Stimulated activated memory B cell treated with anti-CD40 and anti-IgM and Interleukin-4, amounts not matched to agents 10 μg/mL and 1 μg/mL and 100 μg/mL, for 72 hours (primary cell): ENCODE measurements around the gene LDB3.

Experiments used
- ATAC-seq: fragments of 150-1000 bp; cut with Tn5 transposase; 2 replicates; pipeline ENCODE4 v1.10.0; 2021
- H3K27ac Mint-ChIP-seq: one replicate; pipeline ENCODE4 v1.8.0; 2022; ENCODE audit warnings: mild to moderate bottlenecking, mixed read lengths
- H3K27me3 Mint-ChIP-seq: one replicate; pipeline ENCODE4 v1.8.0; 2022; ENCODE audit warnings: mixed read lengths
- H3K36me3 Mint-ChIP-seq: one replicate; pipeline ENCODE4 v1.8.0; 2022; ENCODE audit warnings: mixed read lengths
- H3K4me1 Mint-ChIP-seq: one replicate; pipeline ENCODE4 v1.8.0; 2022; ENCODE audit warnings: mixed read lengths
- H3K4me3 Mint-ChIP-seq: one replicate; pipeline ENCODE4 v1.8.0; 2022; ENCODE audit warnings: mild to moderate bottlenecking, moderate library complexity, mixed read lengths
- H3K9me3 Mint-ChIP-seq: one replicate; pipeline ENCODE4 v1.8.0; 2022; ENCODE audit warnings: mixed read lengths

Gene LDB3

GRCh38 chr10:86755740-86756510 lies 87.6 kb downstream of the LDB3 start:
- no peaks in the 10 kb centered on the region for H3K9me3 Mint-ChIP-seq
- H3K4me3 Mint-ChIP-seq, result peak overlapping the region; percentile 89
- no peaks in the 10 kb centered on the region for H3K36me3 Mint-ChIP-seq
- peak overlapping the region; percentile 90 for H3K27ac Mint-ChIP-seq
- H3K27me3 Mint-ChIP-seq, result no peaks in the 10 kb centered on the region
- H3K4me1 Mint-ChIP-seq, result peaks cover 53% of the 10 kb centered on the region
- ATAC-seq, result peak; percentile 96

DNA sequence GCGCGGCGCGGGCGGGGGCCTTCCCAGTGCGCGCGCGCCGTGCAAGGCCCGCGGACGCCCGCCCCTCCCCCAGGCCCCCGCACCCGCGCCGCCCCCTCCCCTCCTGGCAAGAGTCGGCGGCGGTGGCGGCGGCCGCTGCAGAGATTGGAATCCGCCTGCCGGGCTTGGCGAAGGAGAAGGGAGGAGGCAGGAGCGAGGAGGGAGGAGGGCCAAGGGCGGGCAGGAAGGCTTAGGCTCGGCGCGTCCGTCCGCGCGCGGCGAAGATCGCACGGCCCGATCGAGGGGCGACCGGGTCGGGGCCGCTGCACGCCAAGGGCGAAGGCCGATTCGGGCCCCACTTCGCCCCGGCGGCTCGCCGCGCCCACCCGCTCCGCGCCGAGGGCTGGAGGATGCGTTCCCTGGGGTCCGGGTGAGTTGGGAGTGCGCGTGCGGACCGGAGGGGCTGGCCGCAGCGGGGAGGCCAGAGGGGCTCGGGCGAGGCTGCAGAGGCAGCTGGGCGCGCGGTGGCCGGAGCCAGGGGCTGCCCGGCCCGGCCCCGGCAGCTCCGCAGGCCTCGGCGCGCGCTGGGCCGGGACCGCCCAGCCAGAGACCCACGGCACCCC lies 88.3 kb downstream of the LDB3 start, which contains the start of gene BMPR1A:
Gene BMPR1A (plus strand): TSS at position 109 of the 602 bp plus-strand sequence. CDS start 119,400 bp downstream, outside the sequence.
- no peaks in the 10 kb centered on the region for H3K36me3 Mint-ChIP-seq
- peak within 1 kb of the TSS; percentile 89 for H3K4me3 Mint-ChIP-seq
- H3K4me1 Mint-ChIP-seq, result peaks cover 60% of the 10 kb centered on the region
- ATAC-seq, result peak; percentile 68
- no peaks in the 10 kb centered on the region for H3K27me3 Mint-ChIP-seq
- H3K9me3 Mint-ChIP-seq, result no peaks in the 10 kb centered on the region
- peak within 1 kb of the TSS; percentile 90 for H3K27ac Mint-ChIP-seq

DNA sequence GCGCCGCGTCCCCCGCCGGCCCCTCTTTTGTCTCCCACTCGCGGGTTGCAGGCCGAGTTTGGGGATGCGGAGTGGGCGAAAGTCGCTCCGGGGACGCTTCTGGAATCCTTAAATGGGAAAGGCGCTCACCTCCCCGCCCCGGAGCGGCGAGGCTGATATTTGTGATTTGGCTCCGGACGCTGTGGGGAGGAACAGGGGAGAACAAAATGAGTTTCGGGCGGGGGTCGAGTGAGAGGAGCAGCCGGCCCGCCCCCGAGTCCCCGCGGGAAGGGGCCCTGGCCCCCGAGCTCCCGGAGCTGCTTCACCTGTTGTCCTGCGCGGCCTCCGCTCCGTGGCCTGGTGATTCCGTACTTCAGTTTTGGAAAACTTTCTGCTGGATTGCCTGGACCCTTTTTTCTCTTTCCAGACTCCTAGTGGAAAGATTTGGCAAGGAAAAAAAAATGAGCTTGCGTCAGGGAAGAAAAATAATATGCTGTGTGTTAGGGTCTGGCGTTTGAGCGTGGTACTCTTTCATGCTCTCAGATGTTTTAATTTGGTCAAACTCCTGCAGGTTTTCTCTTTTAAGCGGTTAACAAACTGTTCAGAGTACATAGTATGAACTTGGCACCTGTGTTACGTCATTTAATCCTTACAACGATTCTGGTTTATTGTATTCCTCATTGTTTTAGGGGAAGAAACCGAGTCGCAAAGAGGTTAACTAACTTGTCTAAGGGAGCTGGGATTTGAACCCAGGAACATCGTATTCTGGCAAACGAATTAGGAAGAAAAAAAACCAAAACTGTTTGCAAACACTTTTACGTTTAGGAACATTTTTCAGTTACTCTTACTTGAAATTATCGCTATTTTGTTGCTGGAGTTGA lies 89.0 kb downstream of the LDB3 start:
- H3K4me1 Mint-ChIP-seq, result peaks cover 57% of the 10 kb centered on the region
- H3K27me3 Mint-ChIP-seq, result no peaks in the 10 kb centered on the region
- H3K9me3 Mint-ChIP-seq, result no peaks in the 10 kb centered on the region
- peak overlapping the region; percentile 89 for H3K4me3 Mint-ChIP-seq
- no peak for ATAC-seq
- H3K36me3 Mint-ChIP-seq, result no peaks in the 10 kb centered on the region
- H3K27ac Mint-ChIP-seq, result peak overlapping the region; percentile 90

DNA sequence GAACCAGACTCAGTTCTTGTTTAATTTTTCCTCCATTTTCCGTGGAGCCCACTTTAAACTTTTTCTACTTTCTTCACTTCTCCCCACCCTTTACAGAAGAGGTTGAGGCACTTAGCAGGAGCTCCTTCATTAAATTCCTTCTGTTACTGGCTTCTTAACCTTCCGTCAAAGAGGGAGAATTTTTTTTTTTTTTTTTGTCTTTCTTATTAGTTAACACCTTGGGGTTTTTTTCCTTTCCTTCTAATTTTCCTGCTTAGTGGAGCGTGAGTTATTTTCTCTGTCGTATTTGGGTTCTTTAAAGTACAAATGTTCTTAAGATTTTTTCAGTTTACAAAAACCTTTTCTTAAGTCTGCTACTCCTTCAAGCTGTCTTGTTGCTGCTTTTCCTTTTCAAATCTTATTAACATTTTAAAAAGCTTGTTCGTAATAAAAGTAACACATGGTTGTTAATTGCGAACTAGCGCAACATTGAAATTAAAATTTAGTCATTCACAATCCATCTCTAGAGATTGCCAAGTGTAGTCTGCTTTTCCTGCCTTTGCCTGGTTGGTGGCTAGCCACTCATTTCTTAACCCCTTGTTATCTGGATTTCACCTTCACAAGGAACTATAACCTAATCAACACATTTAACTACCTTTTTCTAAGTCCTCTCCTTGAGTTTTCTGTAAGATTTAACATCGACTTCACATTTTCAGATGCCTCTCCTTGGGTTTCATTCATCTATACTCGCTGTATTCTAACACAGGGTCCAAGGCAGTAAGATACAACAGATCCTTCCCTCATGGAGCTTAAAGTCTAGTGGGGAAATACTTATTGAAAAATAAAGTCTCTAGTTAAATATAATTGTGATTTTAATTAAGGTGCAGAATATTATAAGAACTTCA lies 90.1 kb downstream of the LDB3 start:
- no peaks in the 10 kb centered on the region for H3K36me3 Mint-ChIP-seq
- no peak for ATAC-seq
- peaks cover 51% of the 10 kb centered on the region for H3K4me1 Mint-ChIP-seq
- no peaks in the 10 kb centered on the region for H3K9me3 Mint-ChIP-seq
- peak overlapping the region; percentile 89 for H3K4me3 Mint-ChIP-seq
- no peak overlapping the region for H3K27ac Mint-ChIP-seq
- H3K27me3 Mint-ChIP-seq, result no peaks in the 10 kb centered on the region

- no peaks in the 10 kb centered on the region for H3K9me3 Mint-ChIP-seq
Measured at GRCh38 chr10:86759073-86759672, 90.9 kb downstream of the LDB3 start.

DNA sequence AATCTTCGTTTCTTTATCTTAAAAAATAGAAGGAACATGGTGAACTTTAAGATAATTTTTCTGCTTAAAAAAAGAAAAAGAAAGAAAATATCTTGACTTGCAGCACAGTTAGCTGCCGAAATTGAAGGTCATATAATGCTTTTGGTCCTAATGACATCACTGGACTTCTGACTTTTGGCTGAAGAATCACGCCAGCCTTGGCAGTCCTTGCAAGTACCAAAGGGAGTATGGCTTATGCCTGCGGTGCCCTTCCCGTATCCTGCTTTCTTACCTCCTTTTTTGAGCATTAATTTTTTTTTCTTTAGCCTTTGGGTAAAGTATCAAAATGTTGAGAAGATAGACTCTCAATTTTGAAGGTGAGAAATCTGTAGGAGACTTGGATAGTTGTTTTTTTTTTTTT lies 95.1 kb downstream of the LDB3 start:
- H3K4me1 Mint-ChIP-seq, result peaks cover 25% of the 10 kb centered on the region
- H3K27ac Mint-ChIP-seq, result no peak overlapping the region
- no peak overlapping the region for H3K4me3 Mint-ChIP-seq
- H3K9me3 Mint-ChIP-seq, result no peaks in the 10 kb centered on the region
- H3K36me3 Mint-ChIP-seq, result no peaks in the 10 kb centered on the region
- ATAC-seq, result no peak
- no peaks in the 10 kb centered on the region for H3K27me3 Mint-ChIP-seq

More at GRCh38 chr10:86759073-86759672, 90.9 kb downstream of the LDB3 start:
- H3K4me3 Mint-ChIP-seq, result peak overlapping the region; percentile 51
- no peaks in the 10 kb centered on the region for H3K36me3 Mint-ChIP-seq
- no peaks in the 10 kb centered on the region for H3K27me3 Mint-ChIP-seq
- peaks cover 51% of the 10 kb centered on the region for H3K4me1 Mint-ChIP-seq
- no peak for ATAC-seq
- no peak overlapping the region for H3K27ac Mint-ChIP-seq

DNA sequence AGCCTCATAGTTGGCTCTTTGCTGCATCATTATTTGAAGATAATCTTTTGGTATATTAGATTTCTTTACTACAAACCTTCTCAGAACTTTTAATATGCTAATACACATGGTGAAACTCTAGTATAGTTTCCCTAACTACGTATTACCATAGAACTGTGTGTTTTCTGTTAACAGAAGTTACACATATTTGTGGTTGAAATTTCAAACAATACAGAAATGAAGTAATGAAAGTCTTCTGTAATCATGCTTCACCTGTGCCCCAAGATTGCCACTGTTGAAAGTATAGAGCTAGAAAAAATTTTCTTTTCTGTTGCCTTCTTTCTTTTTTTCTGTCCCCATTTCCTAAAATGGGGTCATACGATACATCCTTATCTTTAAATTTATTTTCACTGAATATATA lies 97.2 kb downstream of the LDB3 start:
- H3K4me1 Mint-ChIP-seq, result peaks cover 19% of the 10 kb centered on the region
- no peak overlapping the region for H3K4me3 Mint-ChIP-seq
- no peak overlapping the region for H3K27ac Mint-ChIP-seq

GRCh38 chr10:86768412-86769062 lies 100.2 kb downstream of the LDB3 start:
- H3K36me3 Mint-ChIP-seq, result no peaks in the 10 kb centered on the region
- no peaks in the 10 kb centered on the region for H3K9me3 Mint-ChIP-seq
- H3K4me3 Mint-ChIP-seq, result no peak overlapping the region
- ATAC-seq, result no peak
- H3K27ac Mint-ChIP-seq, result no peak overlapping the region
- no peaks in the 10 kb centered on the region for H3K27me3 Mint-ChIP-seq
- peaks cover 14% of the 10 kb centered on the region for H3K4me1 Mint-ChIP-seq

More for the DNA sequence above, 97.2 kb downstream of the LDB3 start:
- Mint-ChIP-seq H3K36me3 (no peaks in the 10 kb centered on the region), H3K9me3 (no peaks in the 10 kb centered on the region), H3K27me3 (no peaks in the 10 kb centered on the region)
- no peak for ATAC-seq

DNA sequence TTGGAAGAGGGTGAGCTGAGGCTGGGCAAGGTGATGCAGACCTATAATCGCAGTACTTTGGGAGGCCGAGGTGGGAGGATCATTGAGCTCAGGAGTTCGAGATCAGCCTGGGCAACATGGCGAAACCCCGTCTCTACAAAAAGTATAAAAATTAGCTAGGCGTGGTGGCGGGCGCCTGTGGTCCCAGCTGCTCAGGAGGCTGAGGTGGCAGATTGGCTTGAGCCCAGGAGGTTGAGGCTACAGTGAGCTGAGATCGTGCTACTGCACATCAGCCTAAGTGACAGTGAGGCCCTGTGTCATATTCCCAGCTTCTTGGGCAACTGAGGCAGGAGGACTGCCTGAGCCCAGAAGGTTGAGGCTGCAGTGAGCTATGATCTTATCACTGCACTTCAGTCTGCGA lies 101.7 kb downstream of the LDB3 start:
- no peak overlapping the region for H3K4me3 Mint-ChIP-seq
- no peak overlapping the region for H3K27ac Mint-ChIP-seq
- no peak for ATAC-seq
- H3K36me3 Mint-ChIP-seq, result no peaks in the 10 kb centered on the region
- peaks cover 14% of the 10 kb centered on the region for H3K4me1 Mint-ChIP-seq
- H3K9me3 Mint-ChIP-seq, result no peaks in the 10 kb centered on the region
- no peaks in the 10 kb centered on the region for H3K27me3 Mint-ChIP-seq

DNA sequence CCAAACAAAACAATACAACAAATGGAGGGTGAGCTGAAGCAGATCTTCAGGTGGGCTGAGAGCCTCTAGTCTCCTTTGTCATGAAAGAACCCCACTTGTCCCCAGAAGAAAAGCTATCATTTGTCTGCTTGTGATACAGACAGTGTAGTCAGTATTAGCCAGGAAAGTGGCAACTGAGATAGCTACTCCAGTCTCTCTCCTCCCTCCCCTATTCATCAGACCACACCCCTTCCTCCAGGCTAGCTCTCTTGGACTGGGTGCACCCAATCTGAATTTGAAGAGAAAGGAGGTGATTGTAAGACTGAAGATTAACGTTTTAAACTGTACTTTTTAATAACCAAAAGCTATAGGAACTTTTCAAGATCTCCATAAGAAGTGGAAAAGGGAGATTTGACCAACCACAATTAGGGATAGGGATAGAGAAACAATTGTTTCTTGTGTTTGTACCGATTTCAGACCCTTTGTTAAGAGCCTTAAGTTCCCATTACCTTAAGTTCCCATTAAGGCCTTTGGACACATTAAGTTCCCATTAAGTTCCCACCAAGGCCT lies 102.2 kb downstream of the LDB3 start:
- Mint-ChIP-seq H3K27me3 (no peaks in the 10 kb centered on the region), H3K4me3 (no peak overlapping the region), H3K36me3 (no peaks in the 10 kb centered on the region), H3K4me1 (peaks cover 14% of the 10 kb centered on the region), H3K27ac (no peak overlapping the region), H3K9me3 (no peaks in the 10 kb centered on the region)
- ATAC-seq, result no peak

DNA sequence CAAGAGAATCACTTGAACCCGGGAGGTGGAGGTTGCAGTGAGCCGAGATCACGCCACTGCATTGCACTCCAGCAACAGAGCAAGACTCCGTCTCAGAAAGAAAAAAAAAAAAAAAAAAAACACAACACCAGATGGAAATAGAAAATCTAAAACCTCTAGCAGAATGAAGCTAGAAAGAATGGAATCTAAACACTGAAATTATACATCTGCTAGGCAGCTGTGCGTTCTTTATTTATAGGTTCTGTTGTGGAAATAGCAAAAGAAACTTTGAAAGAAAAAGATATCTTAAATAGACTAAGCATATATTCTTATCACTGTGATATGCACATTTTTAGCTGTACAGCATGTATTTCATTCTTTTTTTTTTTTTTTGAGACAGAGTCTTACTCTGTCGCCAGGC lies 105.2 kb downstream of the LDB3 start:
- no peaks in the 10 kb centered on the region for H3K36me3 Mint-ChIP-seq
- no peak overlapping the region for H3K4me3 Mint-ChIP-seq
- H3K9me3 Mint-ChIP-seq, result no peaks in the 10 kb centered on the region
- no peaks in the 10 kb centered on the region for H3K27me3 Mint-ChIP-seq
- ATAC-seq, result no peak
- H3K4me1 Mint-ChIP-seq, result peaks cover 18% of the 10 kb centered on the region
- H3K27ac Mint-ChIP-seq, result no peak overlapping the region

GRCh38 chr10:86775056-86775869 lies 107.0 kb downstream of the LDB3 start:
- Mint-ChIP-seq H3K4me3 (no peak overlapping the region), H3K27ac (no peak overlapping the region), H3K36me3 (peaks cover 6% of the 10 kb centered on the region), H3K4me1 (peaks cover 16% of the 10 kb centered on the region), H3K9me3 (no peaks in the 10 kb centered on the region), H3K27me3 (no peaks in the 10 kb centered on the region)
- no peak for ATAC-seq

DNA sequence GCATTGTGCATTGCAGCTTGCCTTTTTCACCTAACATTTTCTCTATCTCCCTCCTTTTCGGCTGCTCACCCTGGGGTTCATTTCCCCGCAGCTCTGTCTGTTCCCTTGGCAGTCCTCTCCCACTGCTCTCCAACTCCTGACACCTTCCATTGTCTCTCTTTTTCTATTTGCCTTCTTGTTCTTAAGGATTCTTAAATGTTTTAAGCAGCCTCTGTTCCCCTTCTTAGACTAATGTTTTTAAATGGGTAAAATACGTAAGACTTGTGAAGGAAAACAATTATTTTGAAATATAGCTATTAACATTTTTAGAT lies 107.5 kb downstream of the LDB3 start:
- Mint-ChIP-seq H3K9me3 (no peaks in the 10 kb centered on the region), H3K4me3 (no peak overlapping the region), H3K4me1 (peaks cover 12% of the 10 kb centered on the region), H3K27ac (no peak overlapping the region), H3K27me3 (no peaks in the 10 kb centered on the region), H3K36me3 (peaks cover 6% of the 10 kb centered on the region)
- ATAC-seq, result no peak
